NB4 (cell line): ENCODE data around the gene LRMDA.
"Not testable (repeated sequence)": the region's sequence is repeated elsewhere in the genome, so short reads cannot be mapped to it uniquely, and the experiment has no call there.

Experiments
- DNase-seq: peaks from one replicate; pipeline ENCODE4 v3.0.0; 2010; ENCODE audit warnings: low read depth
- H3K4me3 ChIP-seq: one replicate; pipeline ENCODE4 v1.5.1; 2011; ENCODE audit warnings: mild to moderate bottlenecking, low read depth, low read length, moderate library complexity
- CTCF ChIP-seq: IDR thresholded peaks from one replicate; pipeline ENCODE4 v1.5.1; 2012; ENCODE audit warnings: low read depth, low read length
- MAX ChIP-seq: IDR thresholded peaks from 2 replicates; pipeline ENCODE4 v1.6.1; 2011; ENCODE audit warnings: low read depth, low read length
- MYC ChIP-seq: IDR thresholded peaks from 2 replicates; pipeline ENCODE4 v1.6.1; 2011; ENCODE audit warnings: low read depth, low read length
- POLR2A ChIP-seq: IDR thresholded peaks from 2 replicates; pipeline ENCODE4 v1.6.1; 2011; ENCODE audit warnings: mild to moderate bottlenecking; ENCODE audit not compliant: insufficient read length; ENCODE audit errors: extremely low read depth

The LRMDA gene

GRCh38 chr10:76514869-76515268 is 1083.4 kb downstream of the LRMDA start:
- TF ChIP-seq CTCF, result no peak
- TF ChIP-seq MAX, result no peak
- no peak for TF ChIP-seq POLR2A
- no peak for TF ChIP-seq MYC
- no peak for DNase-seq
- H3K4me3 ChIP-seq, result no peak overlapping the region

GRCh38 chr10:76522547-76522946 is 1091.1 kb downstream of the LRMDA start:
- TF ChIP-seq POLR2A, result no peak
- TF ChIP-seq MAX, result no peak
- no peak for TF ChIP-seq MYC
- TF ChIP-seq CTCF, result no peak
- no peak overlapping the region for H3K4me3 ChIP-seq
- DNase-seq, result no peak

- H3K4me3 ChIP-seq, result no peak overlapping the region
- no peak for TF ChIP-seq POLR2A
- no peak for TF ChIP-seq MAX
- no peak for TF ChIP-seq CTCF
- no peak for TF ChIP-seq MYC
- DNase-seq, result no peak
Observed at GRCh38 chr10:76523246-76523645, 1091.8 kb downstream of the LRMDA start.

- H3K4me3 ChIP-seq, result no peak overlapping the region
- TF ChIP-seq CTCF (no peak), POLR2A (no peak), MYC (no peak), MAX (no peak)
- no peak for DNase-seq
Observed at GRCh38 chr10:76523791-76524351, 1092.4 kb downstream of the LRMDA start.

GRCh38 chr10:76526833-76527232 is 1095.4 kb downstream of the LRMDA start:
- DNase-seq, H3K4me3 ChIP-seq: not testable (repeated sequence)

- TF ChIP-seq CTCF, result no peak
- H3K4me3 ChIP-seq, result no peak overlapping the region
- DNase-seq, result no peak
Observed at GRCh38 chr10:76540331-76540730, 1108.9 kb downstream of the LRMDA start.
